Stimulated activated effector memory CD8-positive, alpha-beta T cell treated with anti-CD3 and anti-CD28 coated beads, Interleukin-12 subunit alpha, Interleukin-12 subunit beta, amount 100 ng/mL, for 72 hours (primary cell): ENCODE data around the gene AFAP1L2.

Experiments used
- ATAC-seq: fragments of 150-1000 bp; cut with Tn5 transposase; 2 replicates; pipeline ENCODE4 v1.10.0; 2021
- DNase-seq, 2 donors: peaks; one replicate each; pipeline ENCODE4 v3.0.0; 2021 to 2022; ENCODE audit warnings: low spot score in 2 of 2
- H3K27ac Mint-ChIP-seq: one replicate; pipeline ENCODE4 v1.8.0; 2022; ENCODE audit warnings: mild to moderate bottlenecking, mixed read lengths
- H3K36me3 Mint-ChIP-seq: one replicate; pipeline ENCODE4 v1.8.0; 2022; ENCODE audit warnings: mild to moderate bottlenecking, mixed read lengths
- H3K4me1 Mint-ChIP-seq: one replicate; pipeline ENCODE4 v1.8.0; 2022; ENCODE audit warnings: mixed read lengths
- H3K4me3 Mint-ChIP-seq: one replicate; pipeline ENCODE4 v1.8.0; 2022; ENCODE audit warnings: mild to moderate bottlenecking, mixed read lengths
- H3K9me3 Mint-ChIP-seq: one replicate; pipeline ENCODE4 v1.8.0; 2022; ENCODE audit warnings: mixed read lengths

AFAP1L2 gene

DNA sequence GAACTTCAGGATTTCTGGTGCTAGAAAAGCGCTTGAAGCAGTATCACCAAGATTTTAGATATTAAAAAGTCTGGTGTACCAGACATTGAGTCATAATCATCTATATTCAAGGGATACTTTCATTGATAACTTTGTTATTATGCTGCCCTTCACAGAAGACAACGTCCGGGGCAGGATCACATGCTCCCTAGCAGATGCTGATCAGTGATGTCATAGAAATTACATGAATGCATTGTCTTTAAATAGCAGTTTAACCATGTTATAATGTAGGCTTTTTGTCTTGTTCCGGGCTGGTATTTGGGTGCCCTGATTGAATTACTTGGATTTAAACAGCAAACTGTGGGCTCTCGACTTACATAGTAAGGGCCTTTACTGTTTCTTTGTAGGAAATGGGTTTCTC, 111.2 kb downstream of the AFAP1L2 start:
- H3K27ac Mint-ChIP-seq, result no peak overlapping the region
- peaks cover 7% of the 10 kb centered on the region for H3K36me3 Mint-ChIP-seq
- H3K4me1 Mint-ChIP-seq, result no peaks in the 10 kb centered on the region
- H3K9me3 Mint-ChIP-seq, result peaks cover 7% of the 10 kb centered on the region
- ATAC-seq (no peak), DNase-seq (no peak)
- H3K4me3 Mint-ChIP-seq, result no peak overlapping the region

DNA sequence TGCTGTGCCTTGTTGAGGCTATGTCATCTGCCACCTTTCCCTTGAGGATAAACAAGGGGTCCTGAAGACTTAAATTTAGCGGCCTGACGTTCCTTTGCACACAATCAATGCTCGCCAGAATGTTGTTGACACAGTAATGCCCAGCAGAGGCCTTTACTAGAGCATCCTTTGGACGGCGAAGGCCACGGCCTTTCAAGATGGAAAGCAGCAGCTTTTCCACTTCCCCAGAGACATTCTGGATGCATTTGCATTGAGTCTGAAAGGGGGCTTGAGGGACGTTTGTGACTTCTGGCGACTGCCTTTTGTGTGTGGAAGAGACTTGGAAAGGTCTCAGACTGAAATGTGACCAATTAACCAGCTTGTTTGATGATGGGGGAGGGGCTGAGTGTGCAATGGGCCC, 112.8 kb downstream of the AFAP1L2 start:
- peaks cover 7% of the 10 kb centered on the region for H3K9me3 Mint-ChIP-seq
- no peak for DNase-seq
- H3K4me3 Mint-ChIP-seq, result no peak overlapping the region
- no peaks in the 10 kb centered on the region for H3K4me1 Mint-ChIP-seq
- no peak for ATAC-seq
- H3K36me3 Mint-ChIP-seq, result no peaks in the 10 kb centered on the region
- no peak overlapping the region for H3K27ac Mint-ChIP-seq

DNA sequence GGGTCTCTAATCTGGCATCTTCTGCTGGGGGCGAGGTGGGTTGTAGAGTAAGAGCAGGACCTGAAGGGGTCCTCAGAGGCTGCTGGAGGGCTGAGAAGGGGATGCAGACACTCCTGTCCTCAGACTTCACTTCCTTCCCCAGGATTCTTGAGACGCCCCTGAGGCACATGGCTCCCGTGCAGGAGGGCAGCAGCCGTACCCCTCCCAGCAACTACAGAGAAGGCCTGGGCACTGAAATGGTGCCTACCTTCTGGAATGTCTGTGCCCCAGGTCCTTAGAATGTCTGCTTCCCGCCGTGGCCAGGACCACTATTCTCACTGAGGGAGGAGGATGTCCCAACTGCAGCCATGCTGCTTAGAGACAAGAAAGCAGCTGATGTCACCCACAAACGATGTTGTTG, 113.2 kb downstream of the AFAP1L2 start:
- H3K4me1 Mint-ChIP-seq, result no peaks in the 10 kb centered on the region
- H3K4me3 Mint-ChIP-seq, result no peak overlapping the region
- no peak overlapping the region for H3K27ac Mint-ChIP-seq
- H3K9me3 Mint-ChIP-seq, result peaks cover 5% of the 10 kb centered on the region
- no peak for DNase-seq
- H3K36me3 Mint-ChIP-seq, result no peaks in the 10 kb centered on the region
- ATAC-seq, result no peak

DNA sequence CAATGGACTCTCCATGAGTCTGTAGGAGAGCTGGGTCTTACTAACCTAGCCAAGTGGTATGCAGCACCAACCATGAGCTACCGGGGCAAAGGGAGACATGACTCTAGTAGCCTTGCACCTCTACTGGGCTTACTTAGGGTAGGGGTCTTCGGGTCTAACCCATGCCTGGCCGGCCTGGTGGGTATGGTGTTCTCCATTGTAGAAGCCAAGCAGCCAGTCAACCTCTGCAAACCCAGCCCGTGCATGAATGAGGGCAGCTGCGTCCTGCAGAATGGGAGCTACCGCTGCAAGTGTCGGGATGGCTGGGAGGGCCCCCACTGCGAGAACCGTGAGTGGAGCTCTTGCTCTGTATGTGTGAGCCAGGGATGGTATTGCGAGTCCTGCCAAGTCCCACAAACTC, 114.3 kb downstream of the AFAP1L2 start:
- no peak for DNase-seq
- Mint-ChIP-seq H3K36me3 (no peaks in the 10 kb centered on the region), H3K9me3 (peaks cover 5% of the 10 kb centered on the region), H3K4me1 (no peaks in the 10 kb centered on the region), H3K4me3 (no peak overlapping the region), H3K27ac (no peak overlapping the region)
- no peak for ATAC-seq

DNA sequence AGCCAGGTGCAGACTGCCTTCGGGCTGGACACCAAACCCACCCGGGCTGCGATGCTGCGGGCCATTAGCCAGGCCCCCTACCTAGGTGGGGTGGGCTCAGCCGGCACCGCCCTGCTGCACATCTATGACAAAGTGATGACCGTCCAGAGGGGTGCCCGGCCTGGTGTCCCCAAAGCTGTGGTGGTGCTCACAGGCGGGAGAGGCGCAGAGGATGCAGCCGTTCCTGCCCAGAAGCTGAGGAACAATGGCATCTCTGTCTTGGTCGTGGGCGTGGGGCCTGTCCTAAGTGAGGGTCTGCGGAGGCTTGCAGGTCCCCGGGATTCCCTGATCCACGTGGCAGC, 115.2 kb downstream of the AFAP1L2 start:
- Mint-ChIP-seq H3K4me1 (no peaks in the 10 kb centered on the region), H3K36me3 (no peaks in the 10 kb centered on the region), H3K4me3 (no peak overlapping the region), H3K27ac (no peak overlapping the region), H3K9me3 (no peaks in the 10 kb centered on the region)
- ATAC-seq, result no peak
- DNase-seq, result no peak

DNA sequence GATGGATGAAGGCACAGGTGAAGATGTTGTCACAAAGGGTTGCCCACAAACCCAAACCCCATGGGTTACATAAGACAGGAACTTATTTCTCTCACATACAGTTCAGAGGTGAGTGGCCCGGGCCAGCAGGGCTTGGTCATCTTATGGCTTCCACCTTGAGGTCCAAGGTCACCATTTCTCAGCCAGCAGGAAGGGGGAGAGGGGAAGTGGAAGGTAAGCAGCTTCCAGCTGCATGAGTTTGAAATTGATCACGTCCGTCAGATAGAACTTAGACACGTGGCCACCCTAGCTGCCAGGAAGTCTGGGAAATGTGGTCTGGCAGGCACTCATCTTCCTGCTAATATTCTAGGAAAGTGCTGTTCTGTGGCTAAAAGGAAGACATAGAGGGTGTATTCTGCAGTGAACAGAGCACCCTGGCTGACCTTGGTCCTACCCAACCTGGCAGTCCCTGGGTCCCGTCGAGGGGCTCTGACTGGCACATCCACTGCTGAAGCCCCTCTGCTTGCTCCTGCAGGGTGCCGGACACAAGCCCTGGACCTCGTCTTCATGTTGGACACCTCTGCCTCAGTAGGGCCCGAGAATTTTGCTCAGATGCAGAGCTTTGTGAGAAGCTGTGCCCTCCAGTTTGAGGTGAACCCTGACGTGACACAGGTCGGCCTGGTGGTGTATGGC, 115.7 kb downstream of the AFAP1L2 start:
- Mint-ChIP-seq H3K4me3 (no peak overlapping the region), H3K27ac (no peak overlapping the region), H3K9me3 (no peaks in the 10 kb centered on the region), H3K36me3 (no peaks in the 10 kb centered on the region), H3K4me1 (no peaks in the 10 kb centered on the region)
- DNase-seq, result no peak
- peak; percentile 9 for ATAC-seq

DNA sequence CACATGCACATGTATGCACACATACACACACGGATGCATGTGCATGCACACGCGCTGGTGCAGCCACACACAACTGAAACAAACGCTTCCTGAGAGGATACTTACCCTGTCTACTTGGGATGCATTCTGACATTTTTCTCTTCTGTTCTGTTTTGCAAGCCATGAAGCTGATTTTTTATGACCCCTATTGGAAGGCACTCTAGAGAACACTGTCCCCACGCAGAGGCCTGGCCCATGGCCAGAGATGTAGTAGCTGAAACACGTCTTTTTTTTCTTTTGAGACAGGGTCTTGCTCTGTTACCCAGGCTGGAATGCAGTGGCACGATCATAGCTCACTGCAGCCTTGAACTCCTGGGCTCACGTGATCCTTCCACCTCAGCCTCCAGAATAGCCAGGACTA, 117.4 kb downstream of the AFAP1L2 start:
- Mint-ChIP-seq H3K36me3 (no peaks in the 10 kb centered on the region), H3K4me1 (no peaks in the 10 kb centered on the region), H3K9me3 (no peaks in the 10 kb centered on the region), H3K27ac (no peak overlapping the region), H3K4me3 (no peak overlapping the region)
- no peak for ATAC-seq
- no peak for DNase-seq

DNA sequence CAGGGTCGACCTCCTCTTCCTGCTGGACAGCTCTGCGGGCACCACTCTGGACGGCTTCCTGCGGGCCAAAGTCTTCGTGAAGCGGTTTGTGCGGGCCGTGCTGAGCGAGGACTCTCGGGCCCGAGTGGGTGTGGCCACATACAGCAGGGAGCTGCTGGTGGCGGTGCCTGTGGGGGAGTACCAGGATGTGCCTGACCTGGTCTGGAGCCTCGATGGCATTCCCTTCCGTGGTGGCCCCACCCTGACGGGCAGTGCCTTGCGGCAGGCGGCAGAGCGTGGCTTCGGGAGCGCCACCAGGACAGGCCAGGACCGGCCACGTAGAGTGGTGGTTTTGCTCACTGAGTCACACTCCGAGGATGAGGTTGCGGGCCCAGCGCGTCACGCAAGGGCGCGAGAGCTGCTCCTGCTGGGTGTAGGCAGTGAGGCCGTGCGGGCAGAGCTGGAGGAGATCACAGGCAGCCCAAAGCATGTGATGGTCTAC, 118.3 kb downstream of the AFAP1L2 start:
- H3K4me3 Mint-ChIP-seq, result no peak overlapping the region
- ATAC-seq (no peak), DNase-seq (no peak)
- no peaks in the 10 kb centered on the region for H3K36me3 Mint-ChIP-seq
- no peaks in the 10 kb centered on the region for H3K4me1 Mint-ChIP-seq
- H3K27ac Mint-ChIP-seq, result no peak overlapping the region
- no peaks in the 10 kb centered on the region for H3K9me3 Mint-ChIP-seq

DNA sequence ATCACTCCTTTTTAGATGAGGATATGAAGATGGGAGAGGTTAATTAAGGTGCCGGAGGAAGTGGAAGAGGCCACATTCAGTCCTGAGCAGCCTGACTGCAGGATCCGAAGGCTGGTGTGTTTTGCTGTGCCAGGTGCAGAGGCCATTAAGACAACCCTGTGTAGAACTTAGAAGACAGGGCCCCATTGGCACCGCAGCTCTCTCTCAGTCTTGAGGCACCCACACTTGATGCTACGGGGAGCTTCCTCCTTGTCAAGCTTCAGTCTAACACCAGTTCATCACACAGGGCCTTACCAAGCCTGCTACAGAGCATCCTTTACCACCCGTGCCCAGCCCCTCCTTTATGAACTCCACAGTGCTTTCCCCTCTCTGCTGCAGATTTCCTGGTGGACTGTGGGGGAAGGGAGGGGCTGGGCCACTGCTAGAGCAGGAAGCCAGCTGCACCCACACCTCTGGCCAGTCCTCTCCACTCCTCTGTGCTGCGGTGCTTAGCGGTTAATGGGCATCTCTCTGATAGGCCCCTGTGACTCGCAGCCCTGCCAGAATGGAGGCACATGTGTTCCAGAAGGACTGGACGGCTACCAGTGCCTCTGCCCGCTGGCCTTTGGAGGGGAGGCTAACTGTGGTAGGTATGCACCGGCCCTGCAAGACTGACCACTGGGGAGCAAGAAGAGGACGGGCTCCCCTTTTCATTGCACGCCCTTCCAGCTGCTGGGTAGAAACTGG, 119.8 kb downstream of the AFAP1L2 start:
- DNase-seq (no peak), ATAC-seq (no peak)
- H3K4me3 Mint-ChIP-seq, result no peak overlapping the region
- H3K27ac Mint-ChIP-seq, result no peak overlapping the region
- no peaks in the 10 kb centered on the region for H3K9me3 Mint-ChIP-seq
- H3K4me1 Mint-ChIP-seq, result no peaks in the 10 kb centered on the region
- no peaks in the 10 kb centered on the region for H3K36me3 Mint-ChIP-seq

DNA sequence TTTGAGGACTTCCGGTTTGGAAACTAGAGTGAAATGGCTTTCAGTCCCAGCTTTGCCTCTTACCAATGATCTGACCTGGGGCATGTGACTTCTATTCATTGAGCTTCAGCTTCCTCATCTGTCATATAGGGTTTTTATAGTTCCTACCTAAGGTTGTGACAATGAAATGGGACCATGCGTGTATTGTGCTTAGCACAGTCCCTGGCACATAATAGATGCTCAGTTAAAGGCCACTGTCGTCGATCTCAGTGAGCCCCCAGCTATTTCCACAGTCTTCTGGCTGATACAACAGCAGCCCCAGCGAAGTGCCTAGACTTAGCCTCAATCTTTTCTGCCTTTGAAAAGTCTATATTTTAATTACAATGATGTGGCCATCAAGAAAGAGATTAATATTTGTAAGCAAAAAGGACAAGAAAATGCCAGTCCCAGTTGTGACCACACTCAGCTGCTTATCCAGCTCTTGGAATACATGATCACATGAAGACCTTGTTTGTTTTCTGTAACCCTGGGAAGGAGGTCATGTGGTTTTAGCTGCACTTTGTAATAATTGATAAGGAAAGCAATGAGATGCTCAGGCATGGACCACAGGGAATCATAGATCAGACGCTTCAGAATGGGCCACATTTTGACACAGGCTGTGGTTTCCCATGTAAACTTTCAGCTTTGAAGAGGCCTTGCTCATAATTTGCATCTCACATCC, 120.6 kb downstream of the AFAP1L2 start:
- DNase-seq (no peak), ATAC-seq (no peak)
- Mint-ChIP-seq H3K27ac (no peak overlapping the region), H3K36me3 (no peaks in the 10 kb centered on the region), H3K4me3 (no peak overlapping the region), H3K4me1 (no peaks in the 10 kb centered on the region), H3K9me3 (no peaks in the 10 kb centered on the region)

DNA sequence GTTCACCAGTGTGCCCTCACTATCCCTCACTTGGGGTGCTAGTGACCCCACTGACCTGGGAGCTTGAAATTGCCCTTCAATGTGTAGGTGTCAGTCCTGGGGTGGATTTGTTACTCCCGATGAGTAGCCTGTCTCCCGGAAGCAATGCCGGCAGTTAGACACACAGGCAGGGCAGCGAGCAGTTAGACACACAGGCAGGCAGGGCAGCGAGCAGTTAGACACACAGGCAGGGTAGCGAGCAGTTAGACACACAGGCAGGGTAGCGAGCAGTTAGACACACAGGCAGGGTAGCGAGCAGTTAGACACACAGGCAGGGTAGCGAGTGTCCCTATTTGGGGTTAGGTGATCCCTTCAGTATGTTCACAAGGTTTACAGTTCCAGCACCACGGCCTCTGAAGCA, 121.2 kb downstream of the AFAP1L2 start:
- Mint-ChIP-seq H3K4me1 (no peaks in the 10 kb centered on the region), H3K36me3 (no peaks in the 10 kb centered on the region), H3K4me3 (no peak overlapping the region), H3K9me3 (no peaks in the 10 kb centered on the region), H3K27ac (no peak overlapping the region)
- DNase-seq, result no peak
- ATAC-seq, result no peak

DNA sequence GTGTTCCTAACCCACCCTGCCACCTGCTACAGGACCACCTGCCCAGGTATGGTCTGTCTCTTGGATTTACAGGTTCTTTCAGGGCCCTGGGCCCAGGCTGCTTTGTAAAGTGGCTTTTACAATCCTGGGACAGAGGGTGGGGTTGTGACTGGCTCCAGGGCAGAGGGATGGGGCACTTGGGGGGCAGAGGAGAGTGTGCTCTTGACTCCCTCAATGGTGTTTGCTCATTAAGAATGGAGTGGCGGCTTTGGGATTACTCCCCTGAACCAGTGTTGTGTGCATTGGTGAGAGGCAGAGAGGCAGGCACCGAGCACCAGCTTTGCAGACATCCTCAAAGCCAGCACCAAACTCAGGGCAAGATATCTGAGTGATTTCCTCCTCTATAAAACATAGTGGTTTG, 121.8 kb downstream of the AFAP1L2 start:
- ATAC-seq (no peak), DNase-seq (no peak)
- Mint-ChIP-seq H3K4me1 (peaks cover 2% of the 10 kb centered on the region), H3K4me3 (no peak overlapping the region), H3K36me3 (no peaks in the 10 kb centered on the region), H3K27ac (no peak overlapping the region), H3K9me3 (no peaks in the 10 kb centered on the region)

DNA sequence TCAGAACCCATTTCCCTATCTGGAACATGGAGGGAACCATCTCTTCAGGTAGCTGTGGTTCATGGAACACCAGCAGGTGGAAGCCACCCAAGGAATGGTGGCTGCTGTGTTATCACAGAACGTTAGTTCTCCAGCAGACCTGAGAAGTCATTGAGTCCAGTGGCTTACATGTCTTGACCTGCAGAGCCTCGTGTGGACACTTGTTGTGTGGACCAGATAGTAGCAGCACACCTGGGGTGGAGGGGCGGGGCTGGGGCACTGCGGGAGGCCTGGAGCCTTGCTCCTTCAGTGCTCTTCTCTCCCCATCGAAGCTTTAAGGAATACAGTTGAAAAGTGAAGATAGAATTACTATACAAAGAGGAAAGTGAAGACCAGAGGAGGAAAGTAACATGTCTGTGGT, 122.8 kb downstream of the AFAP1L2 start:
- no peak overlapping the region for H3K4me3 Mint-ChIP-seq
- no peak for ATAC-seq
- H3K9me3 Mint-ChIP-seq, result no peaks in the 10 kb centered on the region
- H3K27ac Mint-ChIP-seq, result no peak overlapping the region
- H3K4me1 Mint-ChIP-seq, result peaks cover 5% of the 10 kb centered on the region
- no peaks in the 10 kb centered on the region for H3K36me3 Mint-ChIP-seq
- DNase-seq, result no peak

DNA sequence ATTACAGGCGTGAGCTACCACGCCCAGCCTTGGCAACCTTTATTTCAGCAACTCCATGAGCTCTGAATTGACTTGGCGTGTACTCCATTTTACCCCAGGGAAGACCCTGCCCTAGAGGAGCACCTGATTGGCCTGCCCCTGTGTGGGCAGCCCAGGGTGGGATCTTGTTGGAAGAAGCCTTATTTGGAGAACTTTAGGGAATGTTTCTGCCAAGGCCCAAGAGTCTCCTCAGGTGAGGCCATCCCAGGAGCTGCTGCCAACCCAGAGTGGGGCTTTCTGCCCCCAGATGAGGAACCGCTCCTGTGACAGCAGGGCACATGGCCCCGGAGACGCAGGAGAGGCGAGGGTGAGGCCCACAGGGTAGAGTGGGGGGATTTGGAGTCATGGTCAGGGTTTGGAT, 123.3 kb downstream of the AFAP1L2 start:
- ATAC-seq (no peak), DNase-seq (no peak)
- Mint-ChIP-seq H3K4me3 (no peak overlapping the region), H3K4me1 (peaks cover 5% of the 10 kb centered on the region), H3K36me3 (no peaks in the 10 kb centered on the region), H3K9me3 (no peaks in the 10 kb centered on the region), H3K27ac (no peak overlapping the region)

DNA sequence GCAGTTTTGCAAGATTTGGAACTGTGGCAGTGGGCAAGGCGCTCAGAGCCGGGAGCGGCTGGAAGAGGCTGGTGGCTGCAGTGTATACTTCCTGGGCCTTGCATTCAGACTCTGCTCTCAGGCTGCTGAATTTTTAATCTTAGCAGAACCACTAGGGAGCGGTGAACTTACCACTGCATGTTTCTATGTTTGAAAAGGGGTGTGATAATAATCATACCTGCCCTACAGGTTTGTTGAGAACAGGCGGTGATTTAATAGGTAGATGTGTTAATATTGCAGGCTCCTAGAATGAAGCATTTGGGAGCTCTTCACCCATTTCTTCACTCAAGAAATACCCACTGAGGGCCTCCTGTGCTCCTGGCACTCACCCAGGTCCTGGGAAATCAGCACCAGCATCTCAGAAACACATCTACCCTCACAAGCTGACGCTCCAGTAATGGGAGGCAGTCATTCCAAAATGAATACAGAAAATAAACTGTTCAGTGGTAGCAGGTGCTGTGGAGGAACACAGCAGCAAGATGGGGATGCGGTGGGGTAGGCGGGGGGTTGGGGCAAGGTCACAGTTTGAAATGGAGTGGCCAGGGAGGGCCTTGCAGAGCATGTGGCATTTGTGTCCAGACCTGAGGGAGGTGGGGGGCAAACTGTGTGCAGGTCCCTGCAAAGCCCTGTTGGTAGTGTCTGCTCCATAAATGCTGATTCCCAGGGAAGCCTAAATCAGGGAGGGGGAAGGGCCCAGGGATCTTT, 124.2 kb downstream of the AFAP1L2 start:
- Mint-ChIP-seq H3K36me3 (no peaks in the 10 kb centered on the region), H3K4me1 (peaks cover 5% of the 10 kb centered on the region), H3K4me3 (no peak overlapping the region), H3K9me3 (no peaks in the 10 kb centered on the region), H3K27ac (no peak overlapping the region)
- DNase-seq, result no peak
- no peak for ATAC-seq
